Astrocyte (in vitro differentiated cells and primary cell): ENCODE results near the gene CNEP1R1. TPM values are rescaled to one million over a fixed set of nuclear protein-coding genes. Genes with fewer than 3 reads are reported as not detected.

ENCODE experiments used
- DNase-seq: peaks from one replicate; pipeline ENCODE4 v3.0.0-alpha.2; 2010; ENCODE audit warnings: low read depth
- FAIRE-seq: peaks from 2 replicates; lab custom pipeline; 2011; peaks lifted over from hg19 to GRCh38; lab: Jason Lieb, UNC
- H2AFZ ChIP-seq: 2 replicates; pipeline ENCODE4 v1.6.0; 2012; ENCODE audit warnings: low read depth, low read length, inconsistent platforms
- H3K27ac ChIP-seq: 2 replicates; pipeline ENCODE4 v1.5.1; 2011; ENCODE audit warnings: low read depth, low read length, inconsistent platforms
- H3K27me3 ChIP-seq: 2 replicates; pipeline ENCODE4 v1.6.0; 2011; ENCODE audit warnings: low read length, inconsistent platforms; ENCODE audit not compliant: insufficient read depth
- H3K36me3 ChIP-seq: 2 replicates; pipeline ENCODE4 v1.5.1; 2011; ENCODE audit warnings: low read length, inconsistent platforms; ENCODE audit not compliant: insufficient read depth
- H3K4me1 ChIP-seq: 2 replicates; pipeline ENCODE4 v1.5.1; 2011; ENCODE audit warnings: low read length, inconsistent platforms; ENCODE audit not compliant: insufficient read depth
- H3K4me2 ChIP-seq: 2 replicates; pipeline ENCODE4 v1.6.0; 2012; ENCODE audit warnings: low read length, inconsistent platforms
- H3K4me3 ChIP-seq: 2 replicates; pipeline ENCODE4 v1.5.1; 2011; ENCODE audit warnings: low read depth, mild to moderate bottlenecking, low read length, inconsistent platforms; ENCODE audit not compliant: insufficient read depth
- H3K79me2 ChIP-seq: 2 replicates; pipeline ENCODE4 v1.6.0; 2012; ENCODE audit warnings: mild to moderate bottlenecking, low read length, inconsistent platforms; ENCODE audit not compliant: insufficient read depth
- H3K9ac ChIP-seq: 2 replicates; pipeline ENCODE4 v1.6.0; 2012; ENCODE audit warnings: mild to moderate bottlenecking, low read length, inconsistent platforms
- H3K9me3 ChIP-seq: 2 replicates; pipeline ENCODE4 v1.5.1; 2012; ENCODE audit warnings: low read depth, mild to moderate bottlenecking, low read length, inconsistent platforms; ENCODE audit not compliant: insufficient read depth
- H4K20me1 ChIP-seq: 2 replicates; pipeline ENCODE4 v1.6.0; 2012; ENCODE audit warnings: low read length, inconsistent platforms; ENCODE audit not compliant: insufficient read depth
- H3K27ac Mint-ChIP-seq: one replicate; pipeline ENCODE4 v1.8.0; 2021; ENCODE audit warnings: mild to moderate bottlenecking, mixed read lengths; ENCODE audit not compliant: unreplicated experiment
- H3K27me3 Mint-ChIP-seq: one replicate; pipeline ENCODE4 v1.8.0; 2021; ENCODE audit warnings: low read depth, mixed read lengths; ENCODE audit not compliant: unreplicated experiment
- H3K36me3 Mint-ChIP-seq: one replicate; pipeline ENCODE4 v1.8.0; 2021; ENCODE audit warnings: low read depth, mixed read lengths; ENCODE audit not compliant: unreplicated experiment
- H3K4me1 Mint-ChIP-seq: one replicate; pipeline ENCODE4 v1.8.0; 2021; ENCODE audit warnings: low read depth, mixed read lengths; ENCODE audit not compliant: unreplicated experiment
- H3K4me3 Mint-ChIP-seq: one replicate; pipeline ENCODE4 v1.8.0; 2021; ENCODE audit warnings: mild to moderate bottlenecking, moderate library complexity, mixed read lengths; ENCODE audit not compliant: unreplicated experiment
- H3K9me3 Mint-ChIP-seq: one replicate; pipeline ENCODE4 v1.8.0; 2021; ENCODE audit warnings: mild to moderate bottlenecking, mixed read lengths; ENCODE audit not compliant: unreplicated experiment
- CTCF ChIP-seq: IDR thresholded peaks from 2 replicates; pipeline ENCODE4 v1.5.1; 2011; ENCODE audit warnings: low read depth, mild to moderate bottlenecking, inconsistent platforms, low read length, moderate library complexity; ENCODE audit not compliant: insufficient read depth
- EZH2 ChIP-seq: IDR thresholded peaks from 2 replicates; pipeline ENCODE4 v1.6.1; 2012; ENCODE audit warnings: mild to moderate bottlenecking, low read length, inconsistent platforms; ENCODE audit not compliant: insufficient read depth
- total RNA-seq: library from RNA; stranded (reverse); gene quantifications from 2 replicates; pipeline ENCODE4 v1.2.1, GENCODE V29; 2021

Gene CNEP1R1
- total RNA-seq, 1 donor from 2014 or later: 31.1 TPM

- H3K4me1 ChIP-seq: no peaks in the 10 kb centered on the region
- peaks cover 4% of the 10 kb centered on the region for H3K27me3 Mint-ChIP-seq
- no peaks in the 10 kb centered on the region for H3K9me3 ChIP-seq
- no peak overlapping the region for H3K4me3 Mint-ChIP-seq
- no peak overlapping the region for H3K4me3 ChIP-seq
- DNase-seq (no peak), FAIRE-seq (no peak)
- H3K9me3 Mint-ChIP-seq: peaks cover 9% of the 10 kb centered on the region
- peaks cover 3% of the 10 kb centered on the region for H3K36me3 Mint-ChIP-seq
- no peak overlapping the region for H3K27ac ChIP-seq
- H3K27ac Mint-ChIP-seq: no peak overlapping the region
- no peak overlapping the region for H3K4me2 ChIP-seq
- H3K27me3 ChIP-seq: no peaks in the 10 kb centered on the region
- H4K20me1 ChIP-seq: no peaks in the 10 kb centered on the region
- no peaks in the 10 kb centered on the region for H3K36me3 ChIP-seq
- no peaks in the 10 kb centered on the region for H3K79me2 ChIP-seq
- no peak overlapping the region for H2AFZ ChIP-seq
- TF ChIP-seq EZH2 (no peak), CTCF (no peak)
- no peak overlapping the region for H3K9ac ChIP-seq
- peaks cover 2% of the 10 kb centered on the region for H3K4me1 Mint-ChIP-seq
Measured at GRCh38 chr16:50059111-50059510, 34.1 kb downstream of the CNEP1R1 start.

GRCh38 chr16:50059669-50060068 is 34.6 kb downstream of the CNEP1R1 start:
- no peak for TF ChIP-seq CTCF
- no peak for TF ChIP-seq EZH2
- H3K36me3 ChIP-seq: no peaks in the 10 kb centered on the region
- H3K4me3 ChIP-seq: no peak overlapping the region
- no peak overlapping the region for H3K9ac ChIP-seq
- H3K9me3 Mint-ChIP-seq: peaks cover 9% of the 10 kb centered on the region
- H2AFZ ChIP-seq: no peak overlapping the region
- no peaks in the 10 kb centered on the region for H4K20me1 ChIP-seq
- no peaks in the 10 kb centered on the region for H3K4me1 ChIP-seq
- DNase-seq: no peak
- no peak overlapping the region for H3K27ac ChIP-seq
- no peaks in the 10 kb centered on the region for H3K79me2 ChIP-seq
- H3K27ac Mint-ChIP-seq: peak overlapping the region; percentile 66
- H3K27me3 Mint-ChIP-seq: peaks cover 4% of the 10 kb centered on the region
- no peaks in the 10 kb centered on the region for H3K9me3 ChIP-seq
- no peak for FAIRE-seq
- peaks cover 2% of the 10 kb centered on the region for H3K4me1 Mint-ChIP-seq
- no peaks in the 10 kb centered on the region for H3K27me3 ChIP-seq
- H3K36me3 Mint-ChIP-seq: peaks cover 3% of the 10 kb centered on the region
- no peak overlapping the region for H3K4me2 ChIP-seq
- H3K4me3 Mint-ChIP-seq: no peak overlapping the region

- H3K9ac ChIP-seq: no peak overlapping the region
- Mint-ChIP-seq H3K4me1 (peaks cover 2% of the 10 kb centered on the region), H3K36me3 (peaks cover 3% of the 10 kb centered on the region), H3K27me3 (peaks cover 4% of the 10 kb centered on the region), H3K9me3 (peaks cover 5% of the 10 kb centered on the region), H3K4me3 (no peak overlapping the region), H3K27ac (no peak overlapping the region)
- H3K27ac ChIP-seq: no peak overlapping the region
- H3K36me3 ChIP-seq: no peaks in the 10 kb centered on the region
- no peaks in the 10 kb centered on the region for H3K27me3 ChIP-seq
- no peaks in the 10 kb centered on the region for H4K20me1 ChIP-seq
- no peaks in the 10 kb centered on the region for H3K4me1 ChIP-seq
- H3K4me2 ChIP-seq: no peak overlapping the region
- no peak for FAIRE-seq
- H3K4me3 ChIP-seq: no peak overlapping the region
- H3K79me2 ChIP-seq: peaks cover under 1% of the 10 kb centered on the region
- TF ChIP-seq EZH2 (no peak), CTCF (no peak)
- H3K9me3 ChIP-seq: no peaks in the 10 kb centered on the region
- H2AFZ ChIP-seq: no peak overlapping the region
- no peak for DNase-seq
Measured at GRCh38 chr16:50061326-50061725, 36.3 kb downstream of the CNEP1R1 start.
